Measurements from ENCODE around the gene PREP. TPM values are rescaled to one million over a fixed set of nuclear protein-coding genes. Genes with fewer than 3 reads are reported as not detected.

The PREP gene
- total RNA-seq, 1 experiment from 2014 or later = 34.1 TPM

DNA sequence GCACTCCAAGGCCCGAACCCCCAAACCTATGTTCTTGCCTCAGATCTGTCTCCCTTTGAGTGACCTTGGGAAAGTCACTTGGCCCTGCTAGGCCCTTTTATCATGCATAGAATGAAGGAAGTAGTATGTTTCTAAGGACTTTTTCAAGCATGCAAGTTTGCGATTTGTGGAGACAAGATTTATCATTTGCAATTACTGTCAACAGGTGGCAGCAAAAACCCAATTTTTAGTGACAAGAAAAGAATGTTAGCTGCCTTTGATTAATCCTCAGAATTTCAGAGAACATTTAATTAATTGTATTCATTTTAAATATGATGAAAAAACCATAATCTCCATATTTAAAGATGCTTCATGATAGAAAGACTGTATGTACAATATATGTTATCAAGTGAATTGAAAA is 28.3 kb upstream of the PREP start:
- no TSS peak for BruUV-seq (replicated peaks)
- peak; percentile 60 for DNase-seq (ENCODE audit: low spot score)
- peaks cover 13% of the 10 kb centered on the region for H3K4me1 ChIP-seq (ENCODE audit: insufficient read depth, low read length, poor library complexity, severe bottlenecking)
- CTCF ChIA-PET = interaction anchor here (0.5 to 0.7 kb wide), 4 partner anchors 348 to 1322 kb away, joined by 3 to 5 read pairs (median 4); no protein-coding TSS in a partner anchor
- H3K27me3 ChIP-seq (replicated peaks; ENCODE audit: insufficient read depth, low read depth, low read length, poor library complexity) = no peaks in the 10 kb centered on the region
- no peak overlapping the region for H3K27ac ChIP-seq (ENCODE audit: low read depth, low read length, poor library complexity, severe bottlenecking)
- POLR2A ChIA-PET (ENCODE audit: low non-redundant PET) = no interaction called here
- H3K36me3 ChIP-seq (ENCODE audit: insufficient read depth, low read length, poor library complexity, severe bottlenecking) = no peaks in the 10 kb centered on the region
- intact Hi-C loops (cut with micrococcal nuclease; ENCODE audit: unreplicated experiment) = loop anchor here (5.0 to 10.0 kb wide), 3 partner anchors 301 to 874 kb away; no protein-coding TSS in a partner anchor
- no peaks in the 10 kb centered on the region for H3K9me3 ChIP-seq (ENCODE audit: low read depth, low read length, poor library complexity, severe bottlenecking)
- TF ChIP-seq EZH2 (IDR thresholded peaks at IDR 0.05; ENCODE audit: borderline replicate concordance, low read depth, low read length, poor library complexity, severe bottlenecking) = no peak
- peak; percentile 71 for TF ChIP-seq CTCF (conservative IDR thresholded peaks at IDR 0.05; ENCODE audit: low read depth, low read length)
- no peak overlapping the region for H3K4me3 ChIP-seq (ENCODE audit: low read depth, low read length, poor library complexity, severe bottlenecking)

DNA sequence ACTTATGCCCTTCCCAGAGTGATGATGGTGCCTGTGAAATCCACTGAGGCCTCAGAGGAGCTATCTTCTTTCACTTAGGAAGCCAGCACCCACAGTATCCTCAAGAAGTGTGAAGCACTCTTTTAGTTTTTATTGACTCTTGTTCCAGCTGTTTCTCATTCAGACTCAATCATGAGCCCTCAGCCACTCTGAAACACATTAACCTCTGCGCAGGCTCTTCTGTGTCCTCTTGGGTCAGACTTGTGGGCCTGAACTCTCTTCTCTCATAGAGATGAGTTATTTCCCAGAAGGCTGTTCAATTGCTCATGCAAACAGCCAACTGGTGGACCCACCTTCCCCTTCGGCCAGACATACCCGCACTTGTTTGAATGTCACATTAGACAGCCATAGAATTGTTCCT is 27.8 kb upstream of the PREP start:
- TF ChIP-seq CTCF (conservative IDR thresholded peaks at IDR 0.05; ENCODE audit: low read depth, low read length) (no peak), EZH2 (IDR thresholded peaks at IDR 0.05; ENCODE audit: borderline replicate concordance, low read depth, low read length, poor library complexity, severe bottlenecking) (no peak)
- POLR2A ChIA-PET (ENCODE audit: low non-redundant PET) = no interaction called here
- Histone ChIP-seq H3K27me3 (replicated peaks; ENCODE audit: insufficient read depth, low read depth, low read length, poor library complexity) (no peaks in the 10 kb centered on the region), H3K9me3 (ENCODE audit: low read depth, low read length, poor library complexity, severe bottlenecking) (no peaks in the 10 kb centered on the region), H3K36me3 (ENCODE audit: insufficient read depth, low read length, poor library complexity, severe bottlenecking) (no peaks in the 10 kb centered on the region), H3K27ac (ENCODE audit: low read depth, low read length, poor library complexity, severe bottlenecking) (no peak overlapping the region), H3K4me1 (ENCODE audit: insufficient read depth, low read length, poor library complexity, severe bottlenecking) (peaks cover 13% of the 10 kb centered on the region), H3K4me3 (ENCODE audit: low read depth, low read length, poor library complexity, severe bottlenecking) (no peak overlapping the region)
- CTCF ChIA-PET = interaction anchor here (0.5 kb wide), 1 partner anchor 365 kb away, joined by 3 read pairs; no protein-coding TSS in a partner anchor
- BruUV-seq (replicated peaks) = no TSS peak
- DNase-seq (ENCODE audit: low spot score) = no peak
- intact Hi-C loops (cut with micrococcal nuclease; ENCODE audit: unreplicated experiment) = loop anchor here (5.0 to 10.0 kb wide), 3 partner anchors 302 to 874 kb away; no protein-coding TSS in a partner anchor

DNA sequence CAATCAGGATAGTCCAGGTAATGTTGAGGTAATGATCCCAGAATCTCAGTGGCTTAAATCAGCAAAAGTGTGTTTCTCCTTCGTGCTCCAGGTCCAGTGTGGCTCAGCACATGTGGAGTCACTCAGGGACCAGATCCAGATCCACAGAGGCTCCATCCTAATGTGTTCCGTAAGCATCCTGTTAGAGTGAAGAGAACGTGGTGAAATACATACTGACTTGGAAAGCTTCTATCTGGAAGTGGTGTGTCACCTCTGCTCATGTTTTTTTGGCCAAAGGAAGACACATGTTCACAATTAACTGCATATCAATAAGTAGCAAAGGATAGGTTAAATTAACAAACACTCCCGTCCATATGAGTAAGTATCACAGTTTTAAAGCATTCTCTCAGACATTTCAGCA is 26.8 kb upstream of the PREP start:
- ChIA-PET POLR2A (ENCODE audit: low non-redundant PET) (no interaction called here), CTCF (no interaction called here)
- no TSS peak for BruUV-seq (replicated peaks)
- Histone ChIP-seq H3K36me3 (ENCODE audit: insufficient read depth, low read length, poor library complexity, severe bottlenecking) (no peaks in the 10 kb centered on the region), H3K4me1 (ENCODE audit: insufficient read depth, low read length, poor library complexity, severe bottlenecking) (peaks cover 13% of the 10 kb centered on the region), H3K27ac (ENCODE audit: low read depth, low read length, poor library complexity, severe bottlenecking) (no peak overlapping the region), H3K9me3 (ENCODE audit: low read depth, low read length, poor library complexity, severe bottlenecking) (no peaks in the 10 kb centered on the region), H3K27me3 (replicated peaks; ENCODE audit: insufficient read depth, low read depth, low read length, poor library complexity) (no peaks in the 10 kb centered on the region), H3K4me3 (ENCODE audit: low read depth, low read length, poor library complexity, severe bottlenecking) (no peak overlapping the region)
- no peak for DNase-seq (ENCODE audit: low spot score)
- intact Hi-C loops (cut with micrococcal nuclease; ENCODE audit: unreplicated experiment) = loop anchor here (5.0 to 10.0 kb wide), 4 partner anchors 303 to 875 kb away; no protein-coding TSS in a partner anchor
- TF ChIP-seq EZH2 (IDR thresholded peaks at IDR 0.05; ENCODE audit: borderline replicate concordance, low read depth, low read length, poor library complexity, severe bottlenecking) (no peak), CTCF (conservative IDR thresholded peaks at IDR 0.05; ENCODE audit: low read depth, low read length) (no peak)
